ENCODE measurements around the gene CHD1.

DNA sequence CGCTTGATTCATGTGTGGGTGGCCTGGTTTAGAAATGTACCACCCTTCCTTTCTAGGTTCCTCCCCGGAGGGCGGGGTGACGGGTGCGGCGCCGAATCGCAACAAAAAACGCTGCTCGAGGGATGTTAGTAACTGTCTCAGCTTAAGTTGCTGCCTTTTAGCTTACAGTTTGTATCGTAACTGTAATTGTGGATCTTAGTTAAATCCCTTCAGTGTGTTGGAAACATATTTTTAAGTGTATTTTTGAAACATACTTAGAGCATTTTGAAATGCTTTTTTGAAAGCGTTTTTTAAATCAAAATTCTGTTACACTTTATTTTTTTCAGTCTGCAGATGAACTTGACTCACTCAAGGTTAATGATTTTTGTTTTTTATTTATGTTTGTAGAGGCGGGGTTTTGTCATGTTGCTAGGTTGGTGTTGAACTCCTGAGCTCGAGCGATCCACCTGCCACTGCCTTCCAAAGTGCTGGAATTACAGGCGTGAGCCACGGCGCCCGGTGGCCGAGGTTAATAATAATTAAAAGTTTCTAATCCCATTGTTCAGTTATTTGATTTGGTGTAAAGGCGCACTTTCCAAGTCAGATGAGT, 997 bp upstream of the CHD1 start:
- TF ChIP-seq, protein P1, sequence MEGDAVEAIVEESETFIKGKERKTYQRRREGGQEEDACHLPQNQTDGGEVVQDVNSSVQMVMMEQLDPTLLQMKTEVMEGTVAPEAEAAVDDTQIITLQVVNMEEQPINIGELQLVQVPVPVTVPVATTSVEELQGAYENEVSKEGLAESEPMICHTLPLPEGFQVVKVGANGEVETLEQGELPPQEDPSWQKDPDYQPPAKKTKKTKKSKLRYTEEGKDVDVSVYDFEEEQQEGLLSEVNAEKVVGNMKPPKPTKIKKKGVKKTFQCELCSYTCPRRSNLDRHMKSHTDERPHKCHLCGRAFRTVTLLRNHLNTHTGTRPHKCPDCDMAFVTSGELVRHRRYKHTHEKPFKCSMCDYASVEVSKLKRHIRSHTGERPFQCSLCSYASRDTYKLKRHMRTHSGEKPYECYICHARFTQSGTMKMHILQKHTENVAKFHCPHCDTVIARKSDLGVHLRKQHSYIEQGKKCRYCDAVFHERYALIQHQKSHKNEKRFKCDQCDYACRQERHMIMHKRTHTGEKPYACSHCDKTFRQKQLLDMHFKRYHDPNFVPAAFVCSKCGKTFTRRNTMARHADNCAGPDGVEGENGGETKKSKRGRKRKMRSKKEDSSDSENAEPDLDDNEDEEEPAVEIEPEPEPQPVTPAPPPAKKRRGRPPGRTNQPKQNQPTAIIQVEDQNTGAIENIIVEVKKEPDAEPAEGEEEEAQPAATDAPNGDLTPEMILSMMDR (IDR thresholded peaks at IDR 0.05; ENCODE audit: low read depth, low read length, poor library complexity, severe bottlenecking): no peak
- no peak for TF ChIP-seq EZH2phosphoT487 (IDR thresholded peaks at IDR 0.05; ENCODE audit: borderline replicate concordance, low read length)
